Panc1 (cell line): ENCODE data around the gene KCNQ1. TPM values are rescaled to one million over a fixed set of nuclear protein-coding genes. Genes with fewer than 3 reads are reported as not detected.

Experiments
- ATAC-seq: fragments of 200-7000 bp; cut with Tn5 transposase; 2 replicates; pipeline ENCODE4 v1.9.1; 2020; ENCODE audit warnings: mild to moderate bottlenecking, moderate library complexity
- BruUV-seq: library from RNA; stranded (reverse); fragments of 400-500 nt; replicated peaks from 2 replicates; lab custom pipeline; 2021; lab: Mats Ljungman, UMichigan
- CTCF ChIA-PET: fragments of 300-600 bp; sonication (Branson Sonifier 250); formaldehyde crosslinking; loops from one replicate; lab custom pipeline; 2022; ENCODE audit warnings: antibody characterized with exemption; lab: Charles Lee
- POLR2A ChIA-PET: fragments of 300-600 bp; sonication (Branson Sonifier 250); formaldehyde crosslinking; loops from one replicate; lab custom pipeline; 2022; ENCODE audit warnings: antibody characterized with exemption; lab: Charles Lee
- DNase-seq: peaks from one replicate; pipeline ENCODE4 v3.0.0-alpha.2; 2010; ENCODE audit warnings: low read depth, low spot score
- H3K27ac ChIP-seq: 2 replicates; pipeline ENCODE4 v1.5.1; 2011; ENCODE audit warnings: mild to moderate bottlenecking, low read length, inconsistent platforms
- H3K27me3 ChIP-seq: fragments of 200-500 bp; sonication (Bioruptor generic); 2 replicates; pipeline ENCODE4 v1.6.0; 2014; ENCODE audit warnings: low read length, inconsistent platforms; ENCODE audit not compliant: control insufficient read depth, insufficient read depth
- H3K36me3 ChIP-seq: fragments of 200-500 bp; sonication (Bioruptor generic); 2 replicates; pipeline ENCODE4 v1.5.1; 2014; ENCODE audit warnings: inconsistent platforms, mild to moderate bottlenecking, low read length, moderate library complexity; ENCODE audit not compliant: control insufficient read depth, insufficient read depth
- H3K4me1 ChIP-seq: 2 replicates; pipeline ENCODE4 v1.5.1; 2011; ENCODE audit warnings: inconsistent platforms, mild to moderate bottlenecking, low read length, moderate library complexity; ENCODE audit not compliant: control insufficient read depth, insufficient read depth
- H3K4me3 ChIP-seq, 2 experiments: 2 replicates each; pipeline ENCODE4 v1.5.1; 2011 to 2012; ENCODE audit warnings: low read depth in 2 of 2, low read length in 2 of 2, mild to moderate bottlenecking in 2 of 2, inconsistent platforms in 1 of 2, moderate library complexity in 1 of 2
- H3K9me3 ChIP-seq: fragments of 200-500 bp; sonication (Bioruptor generic); 2 replicates; pipeline ENCODE4 v1.5.1; 2014; ENCODE audit warnings: low read depth, mild to moderate bottlenecking, inconsistent platforms, low read length, moderate library complexity; ENCODE audit not compliant: control insufficient read depth, insufficient read depth
- CTCF ChIP-seq: fragments of 450-650 bp; IDR thresholded peaks from 2 replicates; pipeline ENCODE4 v1.5.1; 2017; ENCODE audit warnings: mild to moderate bottlenecking
- POLR2AphosphoS5 ChIP-seq: IDR thresholded peaks from 2 replicates; pipeline ENCODE4 v1.6.1; 2012; ENCODE audit warnings: mild to moderate bottlenecking, low read depth, low read length, moderate library complexity
- REST ChIP-seq, 2 experiments: IDR thresholded peaks; 2 replicates each; pipeline ENCODE4 v1.6.1; 2011 to 2012; ENCODE audit warnings: low read depth in 2 of 2, control low read depth in 1 of 2, low read length in 1 of 2, mild to moderate bottlenecking in 1 of 2, moderate library complexity in 1 of 2; ENCODE audit not compliant: insufficient read depth in 1 of 2
- SIN3A ChIP-seq: IDR thresholded peaks from 2 replicates; pipeline ENCODE4 v1.6.1; 2012; ENCODE audit warnings: low read depth, mild to moderate bottlenecking, low read length, moderate library complexity, borderline replicate concordance; ENCODE audit not compliant: insufficient read depth
- TCF7L2 ChIP-seq: IDR thresholded peaks from 2 replicates; pipeline ENCODE4 v1.6.1; 2011; ENCODE audit warnings: mild to moderate bottlenecking, low read depth, low read length, inconsistent platforms
- in situ Hi-C: cut with HindIII; loops from 2 replicates; pipeline ENCODE4 v1.10.0; 2016; ENCODE audit warnings: low sequenced_read_pairs, low pct_unique_long_range_greater_than_20kb
- intact Hi-C: fragments of 100-400 bp; cut with micrococcal nuclease; formaldehyde crosslinking; loops from one replicate; pipeline ENCODE4 v1.10.0; 2022; ENCODE audit not compliant: unreplicated experiment
- total RNA-seq: library from RNA; stranded (reverse); gene quantifications from one replicate; pipeline ENCODE4 v1.2.1, GENCODE V29; 2021; ENCODE audit not compliant: unreplicated experiment

The KCNQ1 gene
- total RNA-seq, 1 experiment from 2014 or later, result 1.0 TPM

- Histone ChIP-seq H3K27me3 (no peaks in the 10 kb centered on the region), H3K27ac (no peak overlapping the region), H3K4me3 (no peak overlapping the region), H3K9me3 (no peaks in the 10 kb centered on the region), H3K4me1 (no peaks in the 10 kb centered on the region), H3K36me3 (no peaks in the 10 kb centered on the region)
- POLR2A ChIA-PET, result interaction anchor here (0.6 kb wide), 1 partner anchor 33 kb away, joined by 5 read pairs; no protein-coding TSS in a partner anchor
- intact Hi-C loops (no loop called here), in situ Hi-C loops (no loop called here)
- TF ChIP-seq CTCF (no peak), SIN3A (no peak), TCF7L2 (no peak), REST (IDR thresholded peaks at IDR 0.05; ENCODE audit: insufficient read depth in 1 of 2, low read depth in 2 of 2, low read length in 1 of 2) (no peak), POLR2AphosphoS5 (no peak)
- BruUV-seq, result no TSS peak
- ATAC-seq (no peak), DNase-seq (no peak)
- CTCF ChIA-PET, result interaction anchor here (1.1 kb wide), 1 partner anchor 10 kb away, joined by 5 read pairs; no protein-coding TSS in a partner anchor
Observed at GRCh38 chr11:2792381-2793250, 347.8 kb downstream of the KCNQ1 start.

- in situ Hi-C loops (no loop called here), intact Hi-C loops (no loop called here)
- Histone ChIP-seq H3K27ac (no peak overlapping the region), H3K36me3 (no peaks in the 10 kb centered on the region), H3K4me3 (no peak overlapping the region), H3K9me3 (no peaks in the 10 kb centered on the region), H3K4me1 (no peaks in the 10 kb centered on the region), H3K27me3 (no peaks in the 10 kb centered on the region)
- POLR2A ChIA-PET, result no interaction called here
- DNase-seq, result no peak
- no TSS peak for BruUV-seq
- CTCF ChIA-PET, result interaction anchor here (1.1 kb wide), 1 partner anchor 9 kb away, joined by 5 read pairs; no protein-coding TSS in a partner anchor
- TF ChIP-seq SIN3A, result no peak
- ATAC-seq, result no peak
Observed at GRCh38 chr11:2793701-2794045, 348.9 kb downstream of the KCNQ1 start.
